OCI-LY3 (cell line): ENCODE data around the gene AGPAT1.

Experiments used
- H2AFZ ChIP-seq: fragments of 200-600, 300-600 bp; shearing (Covaris generic); 2 replicates; pipeline ENCODE4 v1.6.0; 2014; ENCODE audit warnings: antibody characterized with exemption, low read depth, low read length
- H3K27ac ChIP-seq: fragments of 200-600, 300-600 bp; sonication (generic); 2 replicates; pipeline ENCODE4 v1.5.1; 2014; ENCODE audit warnings: mild to moderate bottlenecking, low read length, moderate library complexity, mixed read lengths
- H3K27me3 ChIP-seq: fragments of 200-600, 300-600 bp; sonication (generic); 2 replicates; pipeline ENCODE4 v1.6.1; 2014; ENCODE audit warnings: low read depth, low read length, mixed read lengths
- H3K36me3 ChIP-seq: fragments of 200-600, 300-600 bp; sonication (generic); replicated peaks from 2 replicates; pipeline ENCODE3; 2014; ENCODE audit warnings: low read depth, low read length, mixed read lengths
- H3K4me1 ChIP-seq: fragments of 300-600, 200-600 bp; sonication (generic); 2 replicates; pipeline ENCODE4 v1.6.1; 2014; ENCODE audit warnings: low read length, mixed read lengths
- H3K4me2 ChIP-seq: fragments of 200-600, 300-600 bp; sonication (generic); 2 replicates; pipeline ENCODE4 v1.6.1; 2014; ENCODE audit warnings: low read length, mixed read lengths
- H3K4me3 ChIP-seq: fragments of 300-600, 200-600 bp; sonication (generic); 2 replicates; pipeline ENCODE4 v1.5.1; 2014; ENCODE audit warnings: antibody characterized with exemption, mild to moderate bottlenecking, low read length, moderate library complexity
- H3K79me2 ChIP-seq: fragments of 300-600, 200-600 bp; shearing (Covaris generic); 2 replicates; pipeline ENCODE4 v1.6.1; 2014; ENCODE audit warnings: mild to moderate bottlenecking, low read length, mixed read lengths
- H3K9ac ChIP-seq: fragments of 300-600, 200-600 bp; shearing (Covaris generic); 2 replicates; pipeline ENCODE4 v1.6.0; 2014; ENCODE audit warnings: mild to moderate bottlenecking, low read length, moderate library complexity
- H3K9me3 ChIP-seq: fragments of 200-600, 300-600 bp; shearing (Covaris generic); 2 replicates; pipeline ENCODE4 v1.6.1; 2014; ENCODE audit warnings: low read length, mixed read lengths; ENCODE audit not compliant: insufficient read depth
- H4K20me1 ChIP-seq: fragments of 200-600, 300-600 bp; sonication (generic); 2 replicates; pipeline ENCODE4 v1.6.1; 2016; ENCODE audit warnings: low read length, mixed read lengths; ENCODE audit not compliant: insufficient read depth
- CTCF ChIP-seq: fragments of 200-600, 300-600 bp; sonication (generic); IDR thresholded peaks from 2 replicates; pipeline ENCODE4 v1.5.1; 2014; ENCODE audit warnings: antibody characterized with exemption, low read length, low read depth
- EZH2phosphoT487 ChIP-seq: fragments of 200-600 bp; shearing (Covaris generic); IDR thresholded peaks from 2 replicates; pipeline ENCODE4 v1.6.1; 2018; ENCODE audit warnings: antibody characterized with exemption, mixed run types, low read depth

Gene AGPAT1

GRCh38 chr6:32173051-32173727, 2.7 kb downstream of the AGPAT1 start:
- H3K36me3 ChIP-seq, result no peaks in the 10 kb centered on the region
- H3K4me1 ChIP-seq, result peaks cover 20% of the 10 kb centered on the region
- H3K27ac ChIP-seq, result no peak overlapping the region
- H2AFZ ChIP-seq, result no peak overlapping the region
- peaks cover 17% of the 10 kb centered on the region for H3K79me2 ChIP-seq
- no peak overlapping the region for H3K4me3 ChIP-seq
- no peaks in the 10 kb centered on the region for H3K9me3 ChIP-seq
- no peaks in the 10 kb centered on the region for H4K20me1 ChIP-seq
- TF ChIP-seq EZH2phosphoT487, result no peak
- no peak for TF ChIP-seq CTCF
- no peak overlapping the region for H3K9ac ChIP-seq
- H3K4me2 ChIP-seq, result no peak overlapping the region
- no peaks in the 10 kb centered on the region for H3K27me3 ChIP-seq

- Histone ChIP-seq H3K36me3 (no peaks in the 10 kb centered on the region), H3K4me2 (no peak overlapping the region), H3K27ac (no peak overlapping the region), H3K79me2 (peaks cover 13% of the 10 kb centered on the region), H3K9me3 (no peaks in the 10 kb centered on the region), H3K27me3 (no peaks in the 10 kb centered on the region), H2AFZ (no peak overlapping the region), H3K9ac (no peak overlapping the region), H3K4me1 (peaks cover 14% of the 10 kb centered on the region), H4K20me1 (no peaks in the 10 kb centered on the region), H3K4me3 (no peak overlapping the region)
- no peak for TF ChIP-seq CTCF
- no peak for TF ChIP-seq EZH2phosphoT487
Measured at GRCh38 chr6:32171234-32171633, 4.7 kb downstream of the AGPAT1 start.

- TF ChIP-seq EZH2phosphoT487 (no peak), CTCF (no peak)
- Histone ChIP-seq H3K9ac (no peak overlapping the region), H3K79me2 (peaks cover 8% of the 10 kb centered on the region), H3K27me3 (no peaks in the 10 kb centered on the region), H3K4me1 (peaks cover 12% of the 10 kb centered on the region), H3K27ac (no peak overlapping the region), H2AFZ (no peak overlapping the region), H3K4me2 (no peak overlapping the region), H3K36me3 (no peaks in the 10 kb centered on the region), H4K20me1 (no peaks in the 10 kb centered on the region), H3K4me3 (no peak overlapping the region), H3K9me3 (no peaks in the 10 kb centered on the region)
Measured at GRCh38 chr6:32170294-32170693, 5.6 kb downstream of the AGPAT1 start.

- Histone ChIP-seq H3K9me3 (no peaks in the 10 kb centered on the region), H3K27me3 (no peaks in the 10 kb centered on the region), H3K4me3 (no peak overlapping the region), H3K79me2 (no peaks in the 10 kb centered on the region), H2AFZ (no peak overlapping the region), H3K36me3 (no peaks in the 10 kb centered on the region), H3K27ac (no peak overlapping the region), H3K4me2 (no peak overlapping the region), H4K20me1 (no peaks in the 10 kb centered on the region), H3K4me1 (peaks cover 6% of the 10 kb centered on the region), H3K9ac (no peak overlapping the region)
- TF ChIP-seq CTCF (no peak), EZH2phosphoT487 (no peak)
Measured at GRCh38 chr6:32168807-32169591, 6.9 kb downstream of the AGPAT1 start.
